ENCODE data around the gene CPD.

GRCh38 chr17:30389756-30390300 lies 11.1 kb downstream of the CPD start:
- TF ChIP-seq POLR2A (IDR thresholded peaks at IDR 0.05) (no peak), CTCF (IDR thresholded peaks at IDR 0.05 in 4 of 5, conservative IDR thresholded peaks at IDR 0.05 in 1 of 5) (no peak)

Data from gastrocnemius medialis (tissue), 4 donors.